ENCODE measurements around the gene EMD.
"Not testable (repeated sequence)": the region's sequence is repeated elsewhere in the genome, so short reads cannot be mapped to it uniquely, and the experiment has no call there.

DNA sequence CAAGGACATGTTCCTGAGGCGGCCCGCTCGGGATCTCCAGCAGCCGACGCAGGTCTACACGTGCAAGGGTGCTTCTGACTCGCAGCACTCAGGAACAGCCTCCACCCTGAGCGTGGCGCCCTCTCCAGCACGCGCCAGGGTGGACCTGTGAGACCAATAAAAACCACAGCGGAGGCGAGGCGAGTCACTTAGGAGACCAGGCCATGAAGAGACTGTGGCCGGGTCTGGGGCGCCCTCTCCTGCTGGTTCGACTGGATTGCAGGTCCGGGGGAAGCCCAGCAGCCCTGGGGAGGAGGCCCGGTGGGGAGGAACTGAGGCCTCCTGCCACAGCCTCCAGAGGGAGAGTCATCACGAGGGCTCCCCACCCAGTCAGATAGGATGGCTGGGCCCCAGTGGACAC is 9.0 kb downstream of the EMD start:
- TF ChIP-seq CTCF, POLR2A, POLR2AphosphoS5 (IDR thresholded peaks at IDR 0.05): not testable (repeated sequence)

All from prostate gland (tissue), 2 donors.